GM11168 (cell line): Measurements from ENCODE around the gene C9.
"Not testable (repeated sequence)": the region's sequence is repeated elsewhere in the genome, so short reads cannot be mapped to it uniquely, and the experiment has no call there.

Experiments
- in situ Hi-C: fragments of 300-500 bp; cut with MboI; formaldehyde crosslinking; loops from one replicate; pipeline ENCODE4 v1.12.0; 2022; ENCODE audit warnings: low sequenced_read_pairs; ENCODE audit not compliant: unreplicated experiment

C9 gene

DNA sequence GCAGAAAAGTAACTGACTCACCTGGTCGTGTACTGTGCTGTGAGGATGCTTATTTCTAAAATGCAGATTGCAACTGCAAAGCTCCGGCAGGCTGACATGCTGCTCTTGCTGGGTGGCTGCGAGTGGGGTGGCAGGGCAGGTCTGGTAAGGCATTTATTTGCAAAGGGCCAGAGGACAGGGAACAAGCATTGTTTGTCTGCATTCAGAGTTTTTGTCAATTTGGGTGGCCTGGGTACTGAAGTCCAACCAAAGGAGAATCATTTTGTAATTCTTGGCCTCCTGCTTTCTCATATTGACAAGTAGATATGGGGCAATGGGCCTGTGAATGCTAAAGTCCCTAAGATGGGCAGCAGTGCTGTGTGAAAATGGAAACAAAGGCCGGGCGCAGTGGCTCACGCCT is at the start of gene C9:
C9 (minus strand) TSS at position 129 of the 400 bp plus-strand sequence; CDS start at position 98, 31 bp downstream.
- in situ Hi-C loops: no loop called here

DNA sequence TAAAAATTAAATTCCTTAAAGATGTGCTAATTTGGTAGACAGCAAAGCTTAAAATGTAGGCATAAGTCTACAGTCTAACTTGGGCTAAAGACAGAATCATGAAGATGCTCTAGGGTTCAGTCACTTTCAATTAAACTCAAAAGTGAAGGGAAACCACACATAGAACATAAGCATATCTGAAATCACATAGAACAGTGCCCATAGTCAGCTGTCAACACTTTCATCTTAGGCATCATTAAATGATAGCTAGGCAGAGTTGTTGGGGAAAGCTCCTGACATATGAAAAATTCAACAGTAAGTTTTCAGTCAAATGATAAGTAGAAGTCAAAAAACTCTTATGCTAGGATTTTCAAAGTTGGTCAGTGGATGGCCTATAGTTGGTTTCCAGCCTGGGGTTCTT is 49.5 kb upstream of the C9 start:
- in situ Hi-C loops: no loop called here

DNA sequence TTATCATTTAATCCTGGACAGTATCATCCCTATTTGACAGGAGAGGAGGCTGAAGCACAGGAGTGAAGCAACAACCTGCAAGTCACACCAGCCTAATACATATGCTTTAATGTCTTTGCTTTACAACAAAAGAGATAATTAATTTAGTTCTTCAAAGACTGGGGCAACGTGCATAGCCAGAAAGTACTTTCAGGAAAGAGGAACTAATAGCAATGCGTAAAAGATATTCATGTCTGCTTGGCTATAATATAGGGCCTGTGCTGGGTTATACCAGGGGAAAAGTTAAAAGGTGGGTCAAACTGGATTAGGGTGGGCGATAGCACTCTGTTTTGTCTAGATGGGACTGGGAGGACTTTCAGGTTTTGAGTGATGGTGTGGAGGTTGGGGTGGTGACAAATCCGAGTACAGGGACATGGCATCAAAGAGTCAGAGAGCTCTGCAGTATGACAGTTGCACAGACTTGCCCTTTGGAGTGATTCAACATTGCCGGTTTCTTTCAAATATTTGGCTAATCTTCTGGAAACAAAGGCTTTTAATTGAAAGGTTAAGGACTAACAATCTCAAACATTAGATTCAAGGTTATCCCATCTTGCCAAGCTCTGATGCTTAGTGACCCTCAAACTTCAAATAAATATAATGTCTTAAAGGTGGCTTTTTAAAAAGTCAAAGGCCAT is 48.6 kb upstream of the C9 start:
- in situ Hi-C loops: no loop called here

DNA sequence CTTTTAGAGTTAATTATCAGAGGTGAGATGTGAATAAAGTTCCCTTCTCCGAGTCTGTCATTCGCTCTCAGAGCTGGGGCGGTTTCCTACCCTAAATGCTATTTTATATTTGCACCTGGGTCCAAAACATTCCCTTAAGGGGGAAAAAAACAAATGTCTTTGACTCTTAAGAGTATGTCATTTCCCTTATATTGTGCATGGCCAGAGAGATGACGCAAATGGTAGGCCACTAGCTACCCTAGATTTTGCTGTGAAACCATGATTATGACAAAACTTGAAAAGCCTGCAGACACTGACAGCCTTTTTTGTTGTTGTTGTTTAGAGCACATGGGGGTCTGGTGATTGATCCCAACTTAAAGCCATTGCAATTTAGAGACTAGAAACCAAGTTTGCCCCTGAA is 47.7 kb upstream of the C9 start:
- in situ Hi-C loops: no loop called here

- in situ Hi-C loops: no loop called here
These were observed 46.8 kb upstream of the C9 start for GRCh38 chr5:39411061-39411460.

DNA sequence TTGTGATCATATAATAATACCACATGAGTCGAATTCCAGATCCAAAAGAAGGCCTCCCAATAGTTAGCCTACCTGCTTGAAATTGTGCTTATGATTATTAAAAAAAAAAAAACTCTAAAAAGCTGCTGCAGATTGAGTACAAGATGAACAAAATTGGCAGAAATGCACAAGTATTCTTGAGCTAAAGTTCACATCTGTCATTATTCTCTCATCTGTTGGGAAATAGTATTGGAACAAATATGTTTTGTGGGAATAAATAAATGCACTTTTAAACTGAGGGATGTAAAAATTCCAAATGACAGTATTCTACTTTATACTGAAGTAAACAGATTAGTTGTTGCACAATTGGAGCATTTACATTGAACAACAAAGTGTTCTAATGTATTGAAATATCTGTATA is 44.7 kb upstream of the C9 start:
- in situ Hi-C loops: no loop called here

DNA sequence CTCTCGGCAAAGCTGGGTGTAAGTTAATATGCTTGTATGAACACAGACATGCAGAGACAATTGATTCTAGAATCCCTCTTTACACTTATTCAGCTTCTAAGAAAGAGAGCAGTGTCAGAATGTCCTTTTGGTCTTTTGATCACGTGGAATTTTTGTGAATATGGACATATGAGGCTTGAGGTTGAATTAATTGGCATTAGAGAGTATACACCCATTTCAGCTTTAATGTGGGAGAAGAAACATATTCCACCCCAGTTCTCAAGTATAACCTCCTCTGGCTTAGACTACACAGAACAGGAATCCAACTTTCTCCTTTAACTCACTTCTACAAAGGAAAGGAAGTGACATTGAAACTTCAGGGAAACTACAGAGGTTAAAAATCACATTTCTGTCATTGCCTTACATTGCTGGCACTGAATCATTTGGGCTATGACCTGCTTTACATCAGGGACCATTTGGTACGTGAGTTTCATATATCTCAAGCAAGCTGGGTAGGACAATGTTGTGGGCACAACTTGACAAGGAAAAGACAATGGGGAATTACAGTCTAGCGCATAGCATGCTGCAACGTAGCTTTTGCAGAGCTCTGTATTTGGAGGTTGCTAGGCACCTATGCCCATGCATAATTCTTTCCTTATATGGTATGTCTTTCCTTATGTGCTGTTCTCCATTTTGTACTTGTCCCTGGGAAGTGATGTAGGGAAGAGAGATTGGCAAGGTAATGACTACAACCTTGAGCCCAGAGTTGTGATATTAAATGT is 41.0 kb upstream of the C9 start:
- in situ Hi-C loops: no loop called here

- in situ Hi-C loops: not testable (repeated sequence)
These were observed 39.5 kb upstream of the C9 start for GRCh38 chr5:39403761-39404160.

DNA sequence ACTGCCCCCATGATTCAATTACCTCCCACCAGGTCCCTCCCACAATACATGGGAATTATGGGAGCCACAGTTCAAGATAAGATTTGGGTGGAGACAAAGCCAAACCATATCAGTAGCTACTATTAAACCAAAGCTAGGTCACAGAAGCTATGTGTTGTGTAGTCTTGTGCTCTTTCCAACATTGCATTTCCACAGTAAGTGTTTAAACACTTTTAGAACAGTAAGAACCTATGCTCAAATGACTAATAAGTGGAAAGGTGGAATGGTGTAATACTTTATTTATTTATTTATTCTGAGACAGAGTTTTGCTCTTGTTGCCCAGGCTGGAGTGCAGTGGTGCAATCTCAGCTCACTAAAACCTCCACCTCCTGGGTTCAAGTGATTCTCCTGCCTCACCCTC is 37.8 kb upstream of the C9 start:
- in situ Hi-C loops: not testable (repeated sequence)

DNA sequence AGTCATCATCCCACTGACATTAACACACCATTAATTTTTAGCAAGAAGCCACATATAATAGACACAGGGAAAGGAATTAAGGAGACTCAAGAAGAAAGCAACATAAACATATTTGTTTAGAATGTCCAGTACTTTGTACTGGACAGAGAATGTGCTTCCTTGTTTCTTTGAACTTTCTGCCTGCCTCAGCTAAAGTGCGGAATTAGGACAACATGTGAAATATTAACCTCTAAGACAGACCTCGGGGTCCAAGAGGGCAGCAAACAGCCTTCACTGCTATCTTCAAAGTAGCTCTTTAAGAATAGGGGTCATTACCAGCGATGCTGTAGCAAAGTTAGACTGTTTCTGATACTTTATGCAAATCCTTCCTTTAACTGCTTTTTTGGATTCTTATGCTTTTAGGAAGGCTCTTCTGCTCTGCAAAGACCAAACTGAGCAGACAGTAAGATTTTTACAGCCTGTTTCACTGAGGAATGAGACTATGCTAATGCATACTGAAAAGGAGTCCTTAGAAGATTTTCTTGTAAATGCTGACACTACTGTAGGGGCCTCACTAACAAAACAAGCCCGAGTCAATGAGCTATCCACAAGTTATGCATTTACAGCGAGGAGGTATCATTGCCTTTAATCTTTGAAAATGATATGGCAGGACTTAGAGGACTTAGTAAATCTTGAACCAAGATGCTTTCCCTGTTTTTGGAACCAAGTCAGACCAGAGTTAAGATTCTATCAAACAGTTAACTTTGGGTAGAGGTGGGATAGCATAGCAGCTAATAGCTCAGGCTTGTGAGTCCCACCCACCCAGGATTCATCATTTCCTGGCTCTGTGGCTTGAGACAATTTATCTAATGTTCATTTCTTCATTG is 36.7 kb upstream of the C9 start:
- in situ Hi-C loops: no loop called here

- in situ Hi-C loops: no loop called here
These were observed 35.1 kb upstream of the C9 start for GRCh38 chr5:39399135-39400036.

- in situ Hi-C loops: no loop called here
These were observed 32.5 kb upstream of the C9 start for GRCh38 chr5:39396843-39397242.

DNA sequence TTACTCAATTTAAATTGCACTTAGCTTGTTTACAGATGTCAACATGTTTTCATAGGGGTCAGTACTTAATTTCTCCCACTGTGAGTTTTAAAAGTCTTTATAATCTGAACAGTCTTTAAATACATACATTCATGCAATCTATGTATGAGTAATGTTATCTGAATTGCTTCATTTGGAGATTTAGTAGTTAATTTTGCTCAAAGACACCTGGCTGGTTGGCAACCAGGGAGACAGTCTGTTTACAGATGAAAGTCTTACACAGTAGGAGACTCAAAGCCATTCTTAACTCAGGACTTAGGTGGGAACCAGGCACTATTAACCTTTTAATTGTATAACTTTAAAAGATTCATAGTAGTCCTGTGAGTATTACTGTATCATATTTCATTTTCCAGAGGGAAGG is 31.2 kb upstream of the C9 start:
- in situ Hi-C loops: no loop called here

GRCh38 chr5:39394946-39395345 is 30.7 kb upstream of the C9 start:
- in situ Hi-C loops: no loop called here

- in situ Hi-C loops: no loop called here
These were observed 26.6 kb upstream of the C9 start for GRCh38 chr5:39390945-39391344.

- in situ Hi-C loops: no loop called here
These were observed 23.0 kb upstream of the C9 start for GRCh38 chr5:39387293-39387692.

GRCh38 chr5:39384271-39384670 is 20.0 kb upstream of the C9 start:
- in situ Hi-C loops: no loop called here

GRCh38 chr5:39381376-39381775 is 17.1 kb upstream of the C9 start:
- in situ Hi-C loops: no loop called here

DNA sequence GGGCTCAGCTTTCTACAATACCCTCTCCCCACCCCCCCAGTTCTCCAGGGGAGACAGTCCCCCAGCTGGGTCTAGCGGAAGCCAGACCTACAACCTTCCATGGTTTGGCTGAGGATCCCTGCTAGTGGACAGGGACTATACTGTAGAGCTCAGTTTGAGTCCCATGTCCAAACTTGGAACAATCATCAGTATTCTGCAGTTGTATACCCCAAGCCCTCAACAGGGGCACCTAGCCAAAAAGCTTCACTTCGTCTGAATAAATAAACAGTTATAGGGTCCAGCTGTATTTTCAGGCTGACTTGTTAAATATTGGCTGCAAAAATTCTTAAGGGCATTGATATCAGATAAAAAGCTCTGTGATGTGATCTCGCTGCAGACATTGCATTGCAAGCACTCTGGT is 15.4 kb upstream of the C9 start:
- in situ Hi-C loops: loop anchor here (10.0 kb wide), 1 partner anchor 175 kb away; no protein-coding TSS in a partner anchor

DNA sequence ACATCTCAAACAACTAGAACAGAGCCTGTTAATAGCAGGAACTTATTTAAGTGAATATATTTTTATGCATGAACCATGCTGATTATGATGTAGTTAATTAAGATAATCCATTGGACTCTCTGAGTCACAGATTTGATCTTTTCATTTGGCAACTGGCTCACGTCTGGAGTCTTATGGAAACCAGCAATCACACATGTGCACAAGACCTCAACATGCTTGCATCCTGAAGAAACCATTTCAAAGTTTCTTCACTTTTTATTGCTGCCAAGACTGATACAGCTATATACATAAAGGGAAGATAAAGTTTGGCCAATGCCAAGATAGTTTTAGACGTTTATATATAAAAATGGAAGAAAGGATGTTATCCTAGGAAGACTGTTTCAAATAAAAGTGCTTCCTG is 13.3 kb upstream of the C9 start:
- in situ Hi-C loops: loop anchor here (10.0 kb wide), 1 partner anchor 177 kb away; no protein-coding TSS in a partner anchor
